Esophagus squamous epithelium (tissue), 4 donors: ENCODE measurements around the gene MYO1H.

Experiments
- POLR2A ChIP-seq, 4 donors: fragments of 450-650 bp; IDR thresholded peaks; one replicate each; pipeline ENCODE4 v1.6.1; 2017; ENCODE audit warnings: antibody characterized with exemption in 4 of 4, mild to moderate bottlenecking in 4 of 4, moderate library complexity in 3 of 4
- TF ChIP-seq, protein P1 (sequence below), 6 experiments: fragments of 450-650 bp in 4 of 6; fragments of 200-600 bp in 2 of 6; sonication (generic) in 2 of 6; IDR thresholded peaks; one replicate each; pipeline ENCODE4 v1.5.1; 2016 to 2019; ENCODE audit warnings: antibody characterized with exemption in 6 of 6, mild to moderate bottlenecking in 4 of 6, moderate library complexity in 4 of 6

DNA sequence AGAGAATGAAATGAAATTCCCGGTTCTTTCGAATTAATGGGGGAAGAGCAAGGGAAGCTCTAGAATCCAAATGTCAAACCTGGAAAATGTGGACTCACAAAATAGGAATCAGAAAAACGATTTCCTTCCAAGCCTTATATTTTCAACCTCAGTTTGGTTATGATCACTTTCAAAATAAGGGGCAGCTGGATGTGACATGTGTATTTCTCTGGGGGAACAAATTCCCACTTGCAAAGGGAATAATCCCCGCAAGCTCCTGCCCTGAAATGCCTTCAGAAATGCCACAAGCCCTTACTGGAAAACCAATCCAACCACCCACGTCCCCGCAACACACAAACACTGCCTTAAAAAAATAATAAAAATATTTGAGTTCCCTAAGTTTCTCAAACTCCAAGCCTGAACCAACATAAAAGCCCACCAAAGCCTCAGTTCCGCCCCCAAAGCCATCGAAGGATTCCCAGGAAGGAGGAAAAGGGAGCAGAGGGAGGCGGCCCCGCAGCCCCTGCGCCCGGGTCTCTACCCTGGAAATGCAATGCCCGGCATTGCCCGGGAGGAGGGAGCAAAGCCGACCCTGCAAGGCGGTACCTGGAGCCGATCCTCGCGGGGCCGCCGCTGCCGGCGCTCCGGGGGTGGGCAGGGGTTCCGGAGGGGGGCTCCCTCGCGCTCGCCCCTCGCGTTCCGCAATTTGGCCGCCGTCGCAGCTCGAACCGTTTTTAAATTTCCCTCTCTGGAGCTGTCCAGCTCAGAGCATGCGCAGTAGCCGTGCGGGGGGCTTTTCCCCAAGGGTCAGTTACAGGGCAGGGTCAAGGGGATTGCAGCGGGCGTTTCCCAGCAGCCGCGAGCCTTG is 38.9 kb upstream of the MYO1H start, which contains the start of gene FOXN4:
- no peak for TF ChIP-seq POLR2A (IDR thresholded peaks at IDR 0.05)
- TF ChIP-seq, protein P1, sequence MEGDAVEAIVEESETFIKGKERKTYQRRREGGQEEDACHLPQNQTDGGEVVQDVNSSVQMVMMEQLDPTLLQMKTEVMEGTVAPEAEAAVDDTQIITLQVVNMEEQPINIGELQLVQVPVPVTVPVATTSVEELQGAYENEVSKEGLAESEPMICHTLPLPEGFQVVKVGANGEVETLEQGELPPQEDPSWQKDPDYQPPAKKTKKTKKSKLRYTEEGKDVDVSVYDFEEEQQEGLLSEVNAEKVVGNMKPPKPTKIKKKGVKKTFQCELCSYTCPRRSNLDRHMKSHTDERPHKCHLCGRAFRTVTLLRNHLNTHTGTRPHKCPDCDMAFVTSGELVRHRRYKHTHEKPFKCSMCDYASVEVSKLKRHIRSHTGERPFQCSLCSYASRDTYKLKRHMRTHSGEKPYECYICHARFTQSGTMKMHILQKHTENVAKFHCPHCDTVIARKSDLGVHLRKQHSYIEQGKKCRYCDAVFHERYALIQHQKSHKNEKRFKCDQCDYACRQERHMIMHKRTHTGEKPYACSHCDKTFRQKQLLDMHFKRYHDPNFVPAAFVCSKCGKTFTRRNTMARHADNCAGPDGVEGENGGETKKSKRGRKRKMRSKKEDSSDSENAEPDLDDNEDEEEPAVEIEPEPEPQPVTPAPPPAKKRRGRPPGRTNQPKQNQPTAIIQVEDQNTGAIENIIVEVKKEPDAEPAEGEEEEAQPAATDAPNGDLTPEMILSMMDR (IDR thresholded peaks at IDR 0.05): no peak
